ENCODE measurements around the gene SPHKAP. TPM values are rescaled to one million over a fixed set of nuclear protein-coding genes. Genes with fewer than 3 reads are reported as not detected.
"Not testable (repeated sequence)": the region's sequence is repeated elsewhere in the genome, so short reads cannot be mapped to it uniquely, and the experiment has no call there.

The SPHKAP gene, protein sequence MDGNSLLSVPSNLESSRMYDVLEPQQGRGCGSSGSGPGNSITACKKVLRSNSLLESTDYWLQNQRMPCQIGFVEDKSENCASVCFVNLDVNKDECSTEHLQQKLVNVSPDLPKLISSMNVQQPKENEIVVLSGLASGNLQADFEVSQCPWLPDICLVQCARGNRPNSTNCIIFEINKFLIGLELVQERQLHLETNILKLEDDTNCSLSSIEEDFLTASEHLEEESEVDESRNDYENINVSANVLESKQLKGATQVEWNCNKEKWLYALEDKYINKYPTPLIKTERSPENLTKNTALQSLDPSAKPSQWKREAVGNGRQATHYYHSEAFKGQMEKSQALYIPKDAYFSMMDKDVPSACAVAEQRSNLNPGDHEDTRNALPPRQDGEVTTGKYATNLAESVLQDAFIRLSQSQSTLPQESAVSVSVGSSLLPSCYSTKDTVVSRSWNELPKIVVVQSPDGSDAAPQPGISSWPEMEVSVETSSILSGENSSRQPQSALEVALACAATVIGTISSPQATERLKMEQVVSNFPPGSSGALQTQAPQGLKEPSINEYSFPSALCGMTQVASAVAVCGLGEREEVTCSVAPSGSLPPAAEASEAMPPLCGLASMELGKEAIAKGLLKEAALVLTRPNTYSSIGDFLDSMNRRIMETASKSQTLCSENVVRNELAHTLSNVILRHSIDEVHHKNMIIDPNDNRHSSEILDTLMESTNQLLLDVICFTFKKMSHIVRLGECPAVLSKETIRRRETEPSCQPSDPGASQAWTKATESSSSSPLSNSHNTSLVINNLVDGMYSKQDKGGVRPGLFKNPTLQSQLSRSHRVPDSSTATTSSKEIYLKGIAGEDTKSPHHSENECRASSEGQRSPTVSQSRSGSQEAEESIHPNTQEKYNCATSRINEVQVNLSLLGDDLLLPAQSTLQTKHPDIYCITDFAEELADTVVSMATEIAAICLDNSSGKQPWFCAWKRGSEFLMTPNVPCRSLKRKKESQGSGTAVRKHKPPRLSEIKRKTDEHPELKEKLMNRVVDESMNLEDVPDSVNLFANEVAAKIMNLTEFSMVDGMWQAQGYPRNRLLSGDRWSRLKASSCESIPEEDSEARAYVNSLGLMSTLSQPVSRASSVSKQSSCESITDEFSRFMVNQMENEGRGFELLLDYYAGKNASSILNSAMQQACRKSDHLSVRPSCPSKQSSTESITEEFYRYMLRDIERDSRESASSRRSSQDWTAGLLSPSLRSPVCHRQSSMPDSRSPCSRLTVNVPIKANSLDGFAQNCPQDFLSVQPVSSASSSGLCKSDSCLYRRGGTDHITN (N-terminal part only)
- 0.13 TPM for polyA plus RNA-seq (2013, experiment 1 of 2; ENCODE audit: insufficient read length)
- polyA plus RNA-seq (2013, experiment 2 of 2; ENCODE audit: insufficient read length): 0.14 TPM

DNA sequence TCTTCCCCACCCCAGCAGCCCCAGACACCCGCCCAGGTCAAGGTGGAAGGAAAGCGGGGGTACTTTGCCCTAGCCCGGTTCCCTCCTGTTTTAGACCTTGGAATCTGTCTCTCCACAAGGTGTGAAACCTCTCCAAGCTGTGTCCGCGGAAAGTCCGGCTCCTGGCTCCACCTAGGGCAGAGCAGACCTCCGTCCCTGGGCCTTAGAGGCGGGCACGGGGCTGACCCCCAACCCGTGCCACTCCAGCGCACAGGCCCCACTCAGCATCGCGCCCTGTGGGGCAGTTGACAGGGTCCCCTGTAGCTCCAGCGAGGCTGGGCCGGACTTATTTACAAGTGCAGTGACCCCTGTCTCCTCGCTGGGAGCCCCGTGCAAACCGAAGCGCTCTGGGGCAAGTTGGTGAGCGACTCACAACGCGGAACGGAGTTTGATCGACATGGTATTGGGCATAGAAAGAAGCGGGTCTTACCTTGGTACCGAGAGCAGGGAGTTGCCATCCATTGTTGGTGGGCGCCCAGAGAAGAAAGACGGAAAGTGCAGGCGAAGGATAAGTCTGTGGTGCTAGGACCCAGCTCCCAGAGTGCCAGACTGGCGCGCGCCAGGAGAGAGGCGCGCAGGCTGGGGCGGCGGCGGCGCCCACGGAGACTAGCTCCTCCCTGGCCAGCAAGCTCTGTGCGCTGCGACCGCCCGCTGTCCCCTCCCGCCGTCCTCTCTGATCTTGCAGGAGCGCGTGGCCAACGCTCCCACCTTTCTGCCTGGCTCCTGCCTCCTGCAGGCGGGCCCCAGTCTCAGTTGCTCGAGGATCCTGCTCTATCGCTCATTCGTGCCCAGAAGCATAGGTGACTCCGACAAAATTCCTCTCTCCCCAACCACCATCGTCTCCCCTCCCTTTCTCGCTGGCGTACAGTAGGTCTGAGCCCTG is at the start of gene SPHKAP:
TSS of gene SPHKAP (minus strand) at position 590 of the 922 bp plus-strand sequence. CDS start at position 501, 89 bp downstream.
- no peak for DNase-seq

DNA sequence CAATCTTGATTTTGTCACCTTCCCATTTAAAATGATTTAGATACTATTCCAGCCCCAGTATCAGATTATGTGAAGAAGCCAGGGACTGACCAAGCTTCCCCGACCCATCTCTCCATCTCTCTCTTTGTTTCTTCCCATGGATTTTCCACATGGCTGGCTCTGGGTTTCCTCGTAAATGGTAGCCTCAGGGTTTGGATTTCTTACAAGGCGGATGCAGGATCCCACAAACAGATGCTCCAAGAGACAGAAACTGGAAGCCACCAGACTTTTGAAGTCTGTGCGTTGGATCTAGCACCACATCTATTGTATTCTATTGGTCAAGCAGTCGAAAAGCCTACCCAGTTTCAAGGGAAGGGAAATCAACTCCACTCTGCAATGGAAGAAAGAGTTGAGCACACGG is 46.0 kb upstream of the SPHKAP start:
- no peak for DNase-seq

DNA sequence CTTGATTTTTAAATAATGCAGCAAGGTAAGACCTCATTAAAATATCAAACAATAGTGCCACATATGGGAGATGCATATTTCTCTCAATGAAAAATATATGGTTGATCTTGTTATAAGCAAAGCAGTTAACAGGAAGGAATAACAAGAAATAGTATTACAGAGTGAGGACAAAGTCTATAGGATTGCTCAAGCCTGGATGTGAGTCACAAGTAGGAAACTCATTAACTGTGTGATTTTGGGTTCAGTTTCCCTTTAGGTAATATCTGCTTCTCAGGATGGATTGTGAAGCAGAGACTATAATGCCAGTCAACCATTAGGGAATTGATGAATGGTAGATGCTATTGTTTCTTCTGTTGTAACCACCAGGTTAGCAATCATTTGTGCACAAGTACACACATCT is 42.9 kb upstream of the SPHKAP start:
- DNase-seq: no peak

DNA sequence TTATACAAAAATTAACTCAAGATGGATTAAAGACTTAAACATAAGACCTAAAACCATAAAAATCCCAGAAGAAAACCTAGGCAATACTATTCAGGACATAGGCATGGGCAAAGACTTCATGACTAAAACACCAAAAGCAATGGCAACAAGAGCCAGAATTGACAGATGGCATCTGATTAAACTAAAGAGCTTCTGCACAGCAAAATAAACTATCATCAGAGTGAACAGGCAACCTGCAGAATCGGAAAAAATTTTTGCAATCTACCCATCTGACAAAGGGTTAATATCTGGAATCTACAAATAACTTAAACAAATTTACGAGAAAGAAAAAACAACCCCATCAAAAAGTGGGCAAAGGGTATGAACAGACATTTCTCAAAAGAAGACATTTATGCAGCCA is 37.1 kb upstream of the SPHKAP start:
- DNase-seq: not testable (repeated sequence)

DNA sequence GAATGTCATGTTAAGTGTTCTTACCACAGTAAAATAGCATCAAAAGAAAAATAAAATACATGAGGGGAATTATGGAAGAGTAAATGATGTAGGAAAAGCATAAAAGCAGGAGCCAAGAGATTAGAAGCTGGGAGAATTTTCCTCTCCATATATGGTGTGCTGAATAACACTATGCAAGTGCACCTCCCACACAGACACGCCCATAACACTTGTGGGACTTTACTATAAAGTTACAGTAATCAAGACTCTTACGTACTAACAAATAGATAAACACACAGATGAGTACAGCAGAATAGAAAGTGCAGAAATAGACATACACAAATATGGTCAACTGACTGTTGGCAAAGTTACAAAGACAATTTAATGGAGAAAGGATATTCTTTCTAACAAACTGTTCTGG is 16.0 kb upstream of the SPHKAP start:
- no peak for DNase-seq

DNA sequence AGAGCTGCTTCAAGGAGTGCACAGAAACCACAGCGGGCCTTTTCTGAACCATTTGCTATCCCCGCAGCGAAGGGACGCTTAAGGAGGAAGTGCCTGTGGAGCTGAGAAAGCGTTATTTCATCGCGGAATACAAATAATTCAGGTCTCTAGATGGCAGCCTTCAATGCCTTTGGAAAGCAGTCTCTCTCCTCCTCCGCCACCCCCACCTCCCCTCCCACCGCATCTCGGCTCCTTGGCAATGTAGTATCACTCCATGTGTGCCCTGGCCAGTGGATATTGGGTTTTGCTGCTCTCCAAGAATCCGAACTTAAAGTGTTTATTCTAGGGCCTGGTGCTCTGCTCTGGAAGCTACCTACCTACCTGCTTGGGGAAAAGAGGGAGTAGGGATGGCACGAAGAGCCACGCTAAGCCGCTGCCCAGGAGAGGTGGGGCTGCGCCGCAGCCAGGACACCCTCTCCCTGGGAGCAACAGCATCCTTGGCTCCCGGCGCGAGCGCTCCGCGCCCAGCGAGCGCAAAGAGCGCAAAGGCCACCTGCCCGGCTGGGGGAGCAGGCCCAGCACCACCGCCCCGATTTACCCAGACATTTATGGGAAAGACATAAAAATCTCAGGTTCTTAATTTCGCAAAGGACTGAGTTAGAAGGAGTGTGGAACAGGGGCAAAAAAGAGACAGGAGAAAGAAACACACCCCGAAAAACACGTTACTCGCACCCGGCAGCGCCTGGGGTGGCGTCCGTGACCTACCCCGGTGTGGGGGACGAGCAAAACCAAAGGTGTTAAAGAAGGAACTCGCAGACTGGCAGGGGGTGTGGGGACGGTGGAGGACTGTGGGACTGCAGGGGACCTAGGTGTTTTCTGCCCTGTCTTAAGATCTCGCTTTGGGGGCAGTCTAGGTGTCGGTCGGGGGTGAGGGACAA is 1.0 kb downstream of the SPHKAP start:
- no peak for DNase-seq

DNA sequence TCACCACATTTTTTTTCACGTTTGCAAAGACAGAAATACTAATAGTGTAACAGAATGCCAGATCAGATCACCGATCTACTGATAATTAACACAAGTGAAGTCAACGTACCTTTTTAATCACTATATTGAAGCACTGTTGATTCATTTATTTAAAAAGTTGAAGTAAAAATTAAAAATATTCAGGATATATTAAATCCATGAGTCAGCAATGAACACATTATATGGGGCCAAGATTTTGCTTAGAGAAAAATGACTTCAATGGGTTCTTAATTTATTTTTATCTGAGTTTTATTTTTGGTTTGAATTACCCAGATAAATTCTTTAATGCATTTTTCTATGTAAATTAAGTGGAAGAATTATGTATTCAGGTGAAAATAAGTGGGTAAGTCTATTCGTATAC is 14.2 kb downstream of the SPHKAP start:
- DNase-seq: no peak

DNA sequence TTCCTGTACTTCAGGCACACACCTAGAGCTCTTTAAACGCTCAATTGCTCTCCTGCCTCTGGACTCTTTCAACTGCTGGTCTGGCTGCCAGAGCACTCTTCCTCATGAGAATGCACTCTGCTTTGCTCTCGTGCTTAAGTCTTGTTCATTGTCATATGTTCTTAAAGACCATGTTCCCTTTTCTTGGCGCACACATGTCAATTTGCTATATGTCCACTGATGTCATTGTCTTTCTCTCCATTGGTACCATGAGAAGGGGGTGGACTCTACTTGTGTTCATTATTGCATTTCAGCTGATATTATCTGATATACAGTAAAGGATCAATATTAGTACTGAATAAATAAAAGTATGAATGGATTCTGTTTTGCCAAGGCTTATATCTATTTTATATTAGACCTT is 16.8 kb downstream of the SPHKAP start:
- no peak for DNase-seq

DNA sequence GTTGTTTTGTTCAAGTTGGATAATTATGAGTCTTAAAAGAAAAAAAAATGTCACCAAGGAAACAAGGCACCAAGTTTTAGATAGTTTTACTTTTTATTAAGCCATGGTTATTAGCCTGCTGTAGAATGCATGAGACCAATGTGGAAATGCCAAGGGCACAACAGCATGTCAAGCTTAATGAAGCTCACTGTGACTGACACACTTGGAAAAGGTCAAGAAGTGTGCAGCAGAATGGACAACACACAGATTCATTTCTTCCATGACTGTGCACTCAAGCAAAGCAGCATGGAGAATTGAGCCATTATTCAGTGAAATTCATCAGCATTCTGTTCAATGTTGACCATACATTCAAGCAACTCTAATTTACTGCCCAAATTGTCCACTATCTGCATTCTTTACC is 23.6 kb downstream of the SPHKAP start:
- DNase-seq: no peak

DNA sequence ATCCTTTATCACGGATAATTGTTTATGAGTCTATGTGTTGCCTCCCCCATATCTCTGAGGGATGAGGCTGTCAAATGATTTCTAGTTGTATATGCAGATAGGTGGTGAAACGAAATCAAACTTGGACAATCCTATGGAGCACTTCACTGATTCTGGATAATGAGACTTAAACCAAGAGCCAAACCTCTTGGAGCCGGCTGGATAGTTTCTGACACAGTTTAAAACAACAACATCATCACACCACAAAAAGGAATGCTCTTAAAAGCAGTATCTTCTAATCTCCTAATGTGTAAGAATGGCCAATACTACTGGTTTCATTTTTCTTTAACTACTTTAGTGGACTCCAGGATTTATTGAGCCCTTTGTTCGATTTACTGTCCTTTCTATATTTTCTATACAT is 36.5 kb downstream of the SPHKAP start:
- DNase-seq: no peak

DNA sequence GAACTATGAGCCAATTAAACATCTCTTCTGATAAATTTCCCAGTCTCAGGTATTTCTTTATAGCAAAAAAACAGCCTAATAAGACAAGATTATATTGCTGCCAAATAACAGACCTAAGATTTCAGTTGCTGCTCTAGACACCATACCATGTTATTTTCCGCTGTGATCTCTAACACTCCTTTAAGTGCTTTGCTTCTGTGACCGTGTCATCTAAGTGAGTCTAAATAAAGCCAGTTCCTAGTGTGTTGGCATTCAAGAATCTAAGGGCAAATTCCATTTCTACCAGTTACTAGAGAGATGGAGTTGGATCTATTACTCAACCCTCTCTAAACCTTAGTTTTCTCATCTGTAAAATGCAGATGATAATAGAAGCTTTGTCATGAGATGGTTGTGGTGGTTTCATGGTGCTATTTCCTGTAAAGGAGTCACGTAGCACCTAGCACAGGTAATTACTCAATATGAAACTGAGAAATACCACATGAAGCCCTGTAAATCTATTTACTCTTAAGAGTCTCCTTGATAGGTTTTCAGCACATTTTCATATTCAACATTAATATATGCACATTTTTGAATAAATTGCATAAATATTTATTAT is 40.5 kb downstream of the SPHKAP start:
- no peak for DNase-seq

DNA sequence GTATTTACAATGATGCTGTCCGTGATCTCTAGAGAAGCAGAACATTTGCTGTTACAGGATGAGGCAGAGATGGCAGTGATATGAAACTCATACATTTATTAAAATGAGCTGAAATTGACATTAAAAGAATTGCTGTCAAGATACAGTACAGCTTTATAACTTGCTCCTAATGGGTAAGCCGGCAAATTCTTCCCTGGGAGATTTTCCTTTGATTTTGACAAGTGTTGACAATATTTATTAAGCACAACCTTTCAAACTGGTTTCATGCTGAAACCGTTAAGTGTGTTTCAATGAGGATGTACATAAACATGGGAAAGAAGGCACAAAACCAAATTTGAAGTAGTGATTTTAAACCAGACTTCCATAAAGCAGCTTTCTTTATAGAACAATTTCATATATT is 45.5 kb downstream of the SPHKAP start:
- no peak for DNase-seq

DNA sequence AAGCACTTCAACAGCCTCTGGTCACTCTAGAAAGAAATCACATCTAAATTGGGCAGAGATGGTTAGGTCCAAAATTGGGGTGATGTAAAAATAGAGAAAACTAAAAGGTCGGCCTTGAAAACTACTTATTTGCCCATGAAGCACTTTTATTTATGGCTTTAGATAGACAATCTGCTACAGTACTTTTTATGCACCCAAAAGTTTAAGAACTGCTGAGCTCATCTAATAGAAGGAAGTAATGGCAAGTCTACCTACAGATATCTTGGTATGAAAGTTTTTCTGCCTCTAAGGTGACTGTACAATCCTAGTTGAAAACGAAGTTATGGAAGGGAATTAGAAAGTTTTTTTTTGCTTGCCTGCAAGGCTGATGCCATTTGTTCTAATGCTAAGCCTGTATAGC is 46.2 kb downstream of the SPHKAP start:
- no peak for DNase-seq

DNA sequence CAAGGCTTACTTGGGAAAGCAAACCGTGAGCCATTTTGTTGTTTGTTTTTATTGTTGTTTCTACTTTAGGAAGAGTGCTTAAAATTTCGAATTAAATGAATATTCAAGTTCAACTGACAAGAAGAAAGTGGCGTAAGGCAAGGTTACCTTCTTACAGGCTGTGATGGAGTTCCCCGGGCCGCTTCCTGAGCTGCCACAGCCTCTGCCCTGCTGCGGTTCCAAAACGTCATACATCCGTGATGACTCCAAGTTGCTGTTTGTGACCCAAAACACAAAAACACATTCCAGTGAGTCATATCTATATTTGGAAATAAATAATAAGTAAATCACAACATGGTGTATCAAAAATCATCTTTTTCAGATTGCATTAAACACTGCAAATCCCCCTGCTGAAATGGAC is 49.7 kb downstream of the SPHKAP start:
- no peak for DNase-seq

DNA sequence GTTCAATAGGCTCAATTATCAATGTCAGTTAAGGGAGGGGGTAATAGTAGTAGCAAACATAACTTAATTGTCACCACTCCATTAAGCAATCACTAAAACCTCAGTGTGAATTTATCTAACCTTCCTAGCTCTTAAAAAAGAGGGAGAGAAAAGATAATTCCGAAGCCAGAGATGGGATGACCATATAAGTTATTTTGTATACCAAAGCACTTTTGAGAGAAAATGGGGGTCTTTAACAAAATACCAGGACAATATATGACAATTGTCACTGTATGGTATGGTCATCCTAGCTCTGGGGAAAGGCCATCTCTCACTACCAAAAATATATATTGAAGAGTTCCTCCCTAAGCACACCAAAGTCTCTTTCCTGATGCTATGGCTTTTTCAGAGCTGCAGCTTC is 55.1 kb downstream of the SPHKAP start:
- no peak for DNase-seq

DNA sequence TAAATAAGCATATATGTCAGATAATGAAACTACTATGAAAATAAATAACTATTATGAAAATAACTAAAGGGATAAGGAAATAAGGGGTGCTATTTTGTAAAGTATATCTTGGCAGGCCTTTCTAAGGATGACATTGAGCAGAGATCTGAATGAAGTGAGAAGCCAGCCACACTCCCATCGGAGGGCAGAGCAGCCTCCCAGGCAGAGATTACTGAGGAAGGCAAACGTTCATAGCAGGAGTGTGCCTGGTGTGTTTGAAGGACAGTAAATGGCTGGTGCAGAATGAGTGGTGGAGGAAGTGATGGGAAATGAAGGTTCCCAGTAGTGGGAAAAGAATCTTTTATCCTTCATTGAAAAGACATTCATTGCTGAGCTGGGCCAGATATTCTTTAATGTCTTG is 62.5 kb downstream of the SPHKAP start:
- DNase-seq: no peak

DNA sequence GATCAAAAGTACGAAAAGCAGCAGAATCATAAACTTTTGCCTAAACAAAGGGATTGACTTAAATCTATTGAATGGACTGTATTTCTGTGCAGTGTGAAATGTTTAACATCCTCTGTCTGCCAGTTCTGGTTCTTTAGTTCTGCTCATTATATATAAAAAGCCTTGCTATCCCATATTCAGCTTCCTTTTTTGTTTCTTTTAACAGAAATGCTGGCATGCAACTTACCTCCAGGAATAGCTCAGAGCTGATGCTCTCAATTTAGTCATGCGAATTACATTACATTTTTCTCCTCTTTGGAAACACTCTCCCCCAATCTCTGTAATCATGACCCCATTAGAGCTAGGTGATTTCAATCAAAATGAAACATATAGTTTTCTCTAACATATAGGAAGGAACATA is 73.6 kb downstream of the SPHKAP start:
- no peak for DNase-seq

DNA sequence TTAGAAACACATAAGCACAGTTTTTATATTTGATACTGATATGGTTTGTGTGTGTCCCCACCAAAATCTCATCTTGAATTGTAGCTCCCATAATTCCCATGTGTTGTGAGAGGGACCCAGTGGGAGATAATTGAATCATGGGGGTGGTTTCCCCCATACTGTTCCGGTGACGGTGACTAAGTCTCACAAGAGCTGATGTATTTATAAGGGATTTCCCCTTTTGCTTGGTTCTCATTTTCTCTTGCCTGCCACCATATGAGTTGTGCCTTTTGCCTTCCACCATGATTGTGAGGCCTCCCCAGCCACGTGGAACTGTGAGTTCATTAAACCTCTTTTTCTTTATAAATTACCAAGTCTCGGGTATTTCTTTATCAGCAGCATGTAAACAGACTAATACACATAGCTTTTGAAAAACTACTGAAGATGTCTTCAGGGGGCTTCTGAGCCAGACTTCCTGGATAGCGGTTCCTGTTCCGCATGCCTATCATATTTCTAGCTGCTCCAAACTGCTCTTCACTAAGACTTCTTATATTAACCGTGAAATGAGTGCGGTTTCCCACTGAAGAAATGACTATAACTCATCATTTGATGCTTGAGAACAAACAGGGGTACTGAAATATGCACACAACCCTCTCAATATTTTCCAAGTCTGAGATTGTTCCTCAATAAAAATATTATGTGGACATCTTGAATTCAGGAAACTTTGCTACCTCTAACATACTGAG is 75.8 kb downstream of the SPHKAP start:
- DNase-seq: no peak

DNA sequence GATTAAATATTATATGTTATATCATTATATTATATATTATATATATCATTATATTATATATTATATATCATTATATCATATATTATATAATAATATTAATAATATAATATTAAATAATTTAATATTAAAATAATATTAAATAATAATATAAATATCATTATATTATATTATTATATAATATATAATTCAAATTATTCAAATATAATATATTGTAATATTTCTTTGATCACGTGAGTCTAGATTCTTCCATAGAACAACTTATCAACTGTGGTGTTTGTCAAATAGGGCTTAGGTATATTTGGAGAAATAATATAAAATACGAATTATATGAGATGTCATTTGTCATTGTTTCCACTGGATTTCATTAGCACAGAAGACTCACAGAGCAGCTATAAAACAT is 77.3 kb downstream of the SPHKAP start:
- no peak for DNase-seq
